ENCODE measurements around the gene PCSK6.
"Not testable (repeated sequence)": the region's sequence is repeated elsewhere in the genome, so short reads cannot be mapped to it uniquely, and the experiment has no call there.

PCSK6 gene

DNA sequence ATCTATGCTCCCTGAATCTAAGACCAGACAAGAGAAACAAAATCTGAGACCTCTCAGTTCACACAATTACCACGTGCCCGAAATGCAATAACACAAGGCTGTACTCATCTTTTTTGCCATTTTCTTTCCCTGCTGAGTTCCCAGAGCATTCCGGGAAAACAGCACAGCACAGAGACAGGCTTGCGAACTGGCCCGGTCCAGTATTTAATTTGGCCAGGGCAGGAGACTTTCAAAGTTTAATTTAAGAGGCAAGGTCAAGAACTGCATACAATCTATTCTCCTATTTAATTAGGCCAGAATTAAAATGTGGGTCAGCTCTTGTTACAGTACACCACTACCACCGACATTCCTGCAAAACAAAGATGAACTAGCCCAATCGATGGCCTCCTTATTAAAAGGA, 107.0 kb downstream of the PCSK6 start:
- in situ Hi-C loops (cut with MboI; ENCODE audit: low sequenced_read_pairs), result no loop called here

- in situ Hi-C loops (cut with MboI; ENCODE audit: low sequenced_read_pairs), result no loop called here
Measured at GRCh38 chr15:101381671-101382212, 107.8 kb downstream of the PCSK6 start.

DNA sequence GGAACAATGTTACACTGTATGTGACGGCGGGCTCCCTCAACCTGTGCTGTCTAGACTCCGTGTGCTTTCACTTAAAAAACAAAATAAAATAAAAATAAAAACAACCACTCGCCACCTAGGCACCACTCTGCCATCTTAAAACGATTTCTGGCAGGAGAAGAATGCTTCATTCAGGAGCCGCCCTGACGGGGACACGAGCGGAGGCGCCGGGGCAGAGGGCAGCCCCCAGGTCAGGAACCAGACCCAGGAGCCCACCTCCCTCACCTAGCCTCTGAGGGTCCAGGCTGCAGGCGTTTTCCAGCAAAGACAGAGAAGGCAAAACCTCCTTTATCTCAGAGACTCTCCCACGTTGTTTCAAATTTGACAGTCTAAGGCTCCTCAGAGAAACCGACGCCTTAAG, 109.4 kb downstream of the PCSK6 start:
- in situ Hi-C loops (cut with MboI; ENCODE audit: low sequenced_read_pairs), result no loop called here

GRCh38 chr15:101379647-101380046, 109.9 kb downstream of the PCSK6 start:
- in situ Hi-C loops (cut with MboI; ENCODE audit: low sequenced_read_pairs), result no loop called here

DNA sequence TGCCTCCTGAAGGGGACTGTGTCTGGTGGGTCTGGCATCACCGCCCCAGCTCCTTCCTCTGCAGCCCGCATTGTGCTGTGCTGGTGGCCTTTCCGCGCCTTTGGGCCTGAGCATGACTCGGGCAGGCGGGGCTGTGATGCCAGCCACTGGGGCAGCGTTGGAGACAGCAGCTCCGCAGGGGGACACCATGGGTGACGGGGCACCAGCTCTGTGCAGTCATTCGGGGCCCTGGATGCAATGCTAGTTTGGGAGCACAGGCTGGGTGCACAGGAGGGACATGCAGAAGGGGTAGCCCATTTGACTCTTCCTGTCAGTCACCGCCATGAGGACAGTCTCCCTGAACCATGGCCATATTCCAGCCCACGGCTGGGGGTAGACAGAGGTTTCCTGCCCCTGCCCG, 110.6 kb downstream of the PCSK6 start:
- in situ Hi-C loops (cut with MboI; ENCODE audit: low sequenced_read_pairs), result no loop called here

- in situ Hi-C loops (cut with MboI; ENCODE audit: low sequenced_read_pairs), result no loop called here
Measured at GRCh38 chr15:101378171-101378755, 111.2 kb downstream of the PCSK6 start.

DNA sequence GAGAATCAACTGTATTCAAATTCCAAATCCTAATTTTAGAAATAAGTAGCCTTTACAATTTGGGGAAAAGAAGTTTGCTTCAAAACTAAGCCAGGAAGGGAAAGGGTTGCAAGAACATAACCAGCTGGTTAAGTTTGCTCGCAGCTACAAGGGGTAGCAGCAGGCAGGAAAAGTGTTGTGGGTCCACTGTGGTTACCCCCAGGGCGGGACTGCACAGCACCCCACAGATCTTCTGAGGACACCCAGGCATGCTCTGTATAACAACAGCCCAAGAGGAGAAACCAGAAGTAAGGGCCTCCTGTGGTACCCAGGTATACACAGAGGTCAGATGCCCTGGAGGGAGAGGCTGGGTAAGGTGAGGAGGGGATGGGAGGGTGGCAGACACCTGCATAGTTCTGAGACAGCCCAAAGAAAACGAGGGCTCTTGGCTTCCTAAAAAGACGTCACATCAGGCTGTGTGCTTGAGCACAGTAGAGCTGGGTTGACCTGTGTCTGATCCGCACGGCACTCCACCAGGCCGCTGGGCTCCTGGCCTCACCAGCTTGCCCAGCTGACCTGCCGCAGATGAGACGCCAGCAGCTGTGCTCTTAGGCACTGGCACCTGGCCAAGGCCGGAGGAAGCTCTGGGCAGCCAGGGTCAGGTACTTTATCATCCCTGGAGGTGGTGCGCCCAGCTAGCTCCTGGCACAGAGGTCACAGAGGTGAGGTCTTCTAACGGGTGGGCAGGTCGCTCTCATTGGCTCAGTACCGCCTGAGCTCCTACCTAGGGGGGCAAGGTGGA, 112.7 kb downstream of the PCSK6 start:
- in situ Hi-C loops (cut with MboI; ENCODE audit: low sequenced_read_pairs), result no loop called here

DNA sequence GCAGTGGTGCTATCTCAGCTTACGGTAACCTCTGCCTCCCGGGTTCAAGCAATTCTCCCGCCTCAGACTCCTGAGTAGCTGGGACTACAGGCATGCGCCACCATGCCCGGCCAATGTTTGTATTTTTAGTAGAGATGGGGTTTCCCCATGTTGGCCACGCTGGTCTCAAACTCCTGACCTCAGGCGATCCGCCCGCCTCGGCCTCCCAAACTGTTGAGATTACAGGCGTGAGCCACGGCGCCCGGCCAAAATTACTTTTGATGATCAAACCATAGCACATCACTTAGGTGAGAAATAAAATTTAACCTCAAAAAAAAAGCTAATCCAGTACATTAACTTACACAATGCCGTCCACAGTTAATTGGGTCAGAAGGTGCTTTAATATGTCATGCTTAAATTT, 114.5 kb downstream of the PCSK6 start:
- in situ Hi-C loops (cut with MboI; ENCODE audit: low sequenced_read_pairs), result not testable (repeated sequence)

GRCh38 chr15:101374326-101374725, 115.2 kb downstream of the PCSK6 start:
- in situ Hi-C loops (cut with MboI; ENCODE audit: low sequenced_read_pairs), result no loop called here

GRCh38 chr15:101373577-101373976, 115.9 kb downstream of the PCSK6 start:
- in situ Hi-C loops (cut with MboI; ENCODE audit: low sequenced_read_pairs), result no loop called here

DNA sequence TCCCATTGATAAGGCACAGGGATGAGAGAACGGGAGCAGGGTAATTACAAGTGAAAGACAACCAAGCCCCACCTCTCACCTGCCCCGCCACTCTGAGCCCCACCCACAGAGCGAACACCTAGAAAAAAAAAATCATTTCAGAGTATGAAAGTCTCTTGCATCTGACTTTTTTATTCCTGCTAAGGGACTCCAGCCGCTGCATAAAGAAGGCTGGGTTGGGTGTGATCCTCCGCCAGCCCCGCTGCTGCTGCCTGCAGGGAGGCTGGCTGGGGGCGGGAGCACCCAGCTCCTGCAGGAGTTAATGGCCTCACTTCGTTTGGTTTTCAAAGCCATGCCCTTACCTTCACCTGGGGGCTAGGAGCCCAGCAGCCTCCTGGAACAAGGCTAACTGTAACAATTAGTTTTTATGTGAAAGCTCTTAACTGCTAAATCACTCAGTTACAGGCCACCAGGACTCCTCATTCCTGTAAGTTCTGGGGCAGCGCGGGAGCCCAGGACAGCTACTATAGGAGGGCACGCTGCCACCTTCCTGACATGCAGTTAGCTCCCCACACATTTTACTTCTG, 116.5 kb downstream of the PCSK6 start:
- in situ Hi-C loops (cut with MboI; ENCODE audit: low sequenced_read_pairs), result no loop called here

DNA sequence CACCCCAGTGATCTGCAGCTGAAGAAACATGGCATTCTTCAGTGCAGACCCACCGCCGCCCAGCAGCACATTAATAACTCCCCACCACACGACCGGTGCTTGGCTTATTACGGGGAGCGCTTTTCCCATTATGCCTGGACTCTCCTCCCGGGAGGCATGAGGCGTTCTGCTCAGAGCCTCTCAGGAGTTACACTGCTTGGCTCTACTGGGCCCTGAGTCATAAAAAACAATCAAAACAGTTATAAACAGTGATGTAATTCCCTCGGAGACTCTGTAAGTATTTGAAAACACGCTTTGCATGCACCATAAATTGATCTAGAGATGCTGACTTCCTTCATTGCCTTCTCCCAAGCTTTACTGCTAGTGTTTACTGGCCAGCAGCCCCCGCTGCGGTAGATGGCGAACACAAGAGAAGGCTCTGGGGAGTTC, 117.3 kb downstream of the PCSK6 start:
- in situ Hi-C loops (cut with MboI; ENCODE audit: low sequenced_read_pairs), result no loop called here

GRCh38 chr15:101371519-101371918, 118.0 kb downstream of the PCSK6 start:
- in situ Hi-C loops (cut with MboI; ENCODE audit: low sequenced_read_pairs), result no loop called here

GRCh38 chr15:101371081-101371480, 118.4 kb downstream of the PCSK6 start:
- in situ Hi-C loops (cut with MboI; ENCODE audit: low sequenced_read_pairs), result no loop called here

- in situ Hi-C loops (cut with MboI; ENCODE audit: low sequenced_read_pairs), result no loop called here
Measured at GRCh38 chr15:101370330-101371024, 119.0 kb downstream of the PCSK6 start.

DNA sequence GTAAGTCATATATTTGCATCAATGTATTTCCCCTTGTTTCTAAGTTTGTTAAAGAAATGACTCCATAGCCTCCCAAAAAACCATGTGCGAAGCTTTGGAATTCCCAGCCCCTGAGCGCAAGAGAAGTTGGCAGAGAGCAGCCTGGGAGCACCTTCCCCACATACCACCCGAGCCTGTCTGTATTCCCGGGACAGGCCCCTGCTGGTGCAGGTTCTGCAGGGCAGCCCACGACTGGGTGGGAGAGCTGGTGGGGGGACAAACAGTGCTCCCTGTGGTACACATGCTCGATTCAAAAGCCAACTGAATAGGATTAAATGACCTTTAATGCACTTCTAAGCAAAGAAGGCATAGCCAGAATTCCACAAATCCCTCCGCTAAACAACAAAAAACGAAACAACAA, 119.8 kb downstream of the PCSK6 start:
- in situ Hi-C loops (cut with MboI; ENCODE audit: low sequenced_read_pairs), result no loop called here

- in situ Hi-C loops (cut with MboI; ENCODE audit: low sequenced_read_pairs), result no loop called here
Measured at GRCh38 chr15:101368861-101369642, 120.5 kb downstream of the PCSK6 start.

- in situ Hi-C loops (cut with MboI; ENCODE audit: low sequenced_read_pairs), result no loop called here
Measured at GRCh38 chr15:101368086-101368780, 121.3 kb downstream of the PCSK6 start.

DNA sequence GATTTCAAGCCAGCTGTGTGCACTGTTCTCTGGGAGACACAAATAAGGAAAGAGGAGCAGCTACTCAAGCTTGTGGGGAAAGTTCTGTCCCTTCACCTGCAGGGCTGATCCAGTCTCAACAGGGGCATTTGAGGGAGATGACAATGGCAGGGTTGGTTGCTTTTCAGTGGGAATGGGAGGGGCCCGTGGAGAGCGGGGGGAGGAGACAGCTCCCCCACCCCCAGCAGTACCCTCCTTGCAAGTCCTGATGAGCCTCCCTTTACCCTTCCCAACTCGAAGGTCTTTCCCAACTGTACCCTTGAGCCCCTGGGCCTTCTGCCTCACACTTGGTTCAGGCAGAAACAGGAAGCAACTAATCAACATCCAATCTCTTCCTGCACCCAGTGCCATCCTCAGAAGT, 122.7 kb downstream of the PCSK6 start:
- in situ Hi-C loops (cut with MboI; ENCODE audit: low sequenced_read_pairs), result no loop called here

- in situ Hi-C loops (cut with MboI; ENCODE audit: low sequenced_read_pairs), result no loop called here
Measured at GRCh38 chr15:101362986-101363566, 126.4 kb downstream of the PCSK6 start.

Data from hTERT RPE-1 (cell line).